GM12878 (cell line): ENCODE results near the gene PCDHGB2. TPM values are rescaled to one million over a fixed set of nuclear protein-coding genes. Genes with fewer than 3 reads are reported as not detected.

Source experiments
- ATAC-seq: fragments of 200-7000 bp; cut with Tn5 transposase; 3 replicates; pipeline ENCODE4 v1.9.1; 2020; ENCODE audit warnings: mild to moderate bottlenecking, moderate library complexity
- BruUV-seq: library from RNA; stranded (reverse); fragments of 400-500 nt; replicated peaks from 2 replicates; lab custom pipeline; 2021; lab: Mats Ljungman, UMichigan
- CTCF ChIA-PET: fragments of 300-600 bp; sonication (Branson Sonifier 250); formaldehyde crosslinking; extraction: SDS; loops from one replicate; lab custom pipeline; 2021; ENCODE audit warnings: inconsistent platforms; lab: Yijun Ruan, JAX
- POLR2A ChIA-PET: fragments of 350-600 bp; formaldehyde crosslinking; extraction: SDS; loops from one replicate; lab custom pipeline; 2021; ENCODE audit warnings: inconsistent platforms; lab: Charles Lee
- RAD21 ChIA-PET: fragments of 300-600 bp; sonication (Branson Sonifier 250); formaldehyde crosslinking; loops from one replicate; lab custom pipeline; 2023; ENCODE audit warnings: antibody characterized with exemption; ENCODE audit not compliant: unreplicated experiment; lab: Charles Lee
- SMC1A ChIA-PET: fragments of 300-600 bp; sonication (Branson Sonifier 250); formaldehyde crosslinking; loops from one replicate; lab custom pipeline; 2023; ENCODE audit not compliant: unreplicated experiment, uncharacterized antibody; lab: Charles Lee
- DNase-seq: peaks from one replicate; pipeline ENCODE4 v3.0.0-alpha.2; 2011; ENCODE audit warnings: low read depth, low spot score
- FAIRE-seq: peaks from 3 replicates; lab custom pipeline; 2011; peaks lifted over from hg19 to GRCh38; lab: Jason Lieb, UNC
- H2AFZ ChIP-seq: 2 replicates; pipeline ENCODE4 v1.6.0; 2011; ENCODE audit warnings: low read depth, low read length, control low read depth; ENCODE audit not compliant: control insufficient read depth
- H3K27ac ChIP-seq: 2 replicates; pipeline ENCODE4 v1.5.1; 2011; ENCODE audit warnings: control low read depth; ENCODE audit not compliant: control insufficient read depth, insufficient read depth
- H3K27me3 ChIP-seq, 2 experiments: replicated peaks in 1 of 2; 2 replicates each; pipeline versions ENCODE4 v1.6.0 to v1.6.1; 2011; ENCODE audit warnings: low read length in 1 of 2; ENCODE audit not compliant: control insufficient read depth in 2 of 2, insufficient read depth in 2 of 2
- H3K36me3 ChIP-seq, 2 experiments: 2 replicates each; pipeline ENCODE4 v1.5.1; 2011; ENCODE audit warnings: low read length in 1 of 2; ENCODE audit not compliant: control insufficient read depth in 2 of 2, insufficient read depth in 2 of 2
- H3K4me1 ChIP-seq: 2 replicates; pipeline ENCODE4 v1.6.1; 2011; ENCODE audit warnings: mild to moderate bottlenecking, low read length, moderate library complexity, mixed read lengths; ENCODE audit not compliant: control insufficient read depth, insufficient read depth
- H3K4me2 ChIP-seq: 2 replicates; pipeline ENCODE4 v1.6.0; 2011; ENCODE audit warnings: control low read depth; ENCODE audit not compliant: control insufficient read depth, insufficient read depth
- H3K4me3 ChIP-seq: fragments of 200-600 bp; sonication (generic); 2 replicates; pipeline ENCODE4 v1.5.1; 2016
- H3K79me2 ChIP-seq: 2 replicates; pipeline ENCODE4 v1.6.0; 2011; ENCODE audit warnings: low read length; ENCODE audit not compliant: control insufficient read depth, insufficient read depth
- H3K9ac ChIP-seq: 2 replicates; pipeline ENCODE4 v1.8.0; 2011; ENCODE audit warnings: low read length, control low read depth, mixed read lengths; ENCODE audit not compliant: control insufficient read depth, insufficient read depth
- H3K9me3 ChIP-seq: replicated peaks from 3 replicates; pipeline ENCODE4 v1.5.1; 2011; ENCODE audit warnings: mild to moderate bottlenecking, low read length; ENCODE audit not compliant: control insufficient read depth, insufficient read depth
- H4K20me1 ChIP-seq: 2 replicates; pipeline ENCODE4 v1.6.0; 2011; ENCODE audit not compliant: control insufficient read depth, insufficient read depth
- BMI1 ChIP-seq: fragments of 450-650 bp; IDR thresholded peaks from 2 replicates; pipeline ENCODE4 v1.6.1; 2016; ENCODE audit warnings: mild to moderate bottlenecking, moderate library complexity, borderline replicate concordance
- EP300 ChIP-seq, 2 experiments: fragments of 150-350 bp in 1 of 2; IDR thresholded peaks; 2 replicates each; pipeline ENCODE4 v1.6.1; 2011 to 2012; ENCODE audit warnings: low read depth in 2 of 2, low read length in 2 of 2, borderline replicate concordance in 1 of 2, improper control_type of control experiment in 1 of 2, inconsistent platforms in 1 of 2; ENCODE audit not compliant: control insufficient read depth in 1 of 2
- GATAD2B ChIP-seq: fragments of 450-650 bp; conservative IDR thresholded peaks from 2 replicates; pipeline ENCODE4 v1.6.1; 2017; ENCODE audit warnings: low read depth, mild to moderate bottlenecking, moderate library complexity
- LARP7 ChIP-seq: fragments of 450-650 bp; IDR thresholded peaks from 2 replicates; pipeline ENCODE4 v1.6.1; 2017; ENCODE audit warnings: mild to moderate bottlenecking
- POLR2A ChIP-seq: IDR thresholded peaks from 2 replicates; pipeline ENCODE4 v1.6.1; 2011; ENCODE audit warnings: low read depth, mild to moderate bottlenecking, low read length
- SMAD5 ChIP-seq: IDR thresholded peaks from 2 replicates; pipeline ENCODE4 v1.6.1; 2016; ENCODE audit warnings: antibody characterized with exemption, low read depth
- WGBS: methylation state at CpG from one replicate; pipeline ENCODE4 v1.1.6; 2016; ENCODE audit warnings: low lambda C conversion rate; ENCODE audit not compliant: insufficient replicate concordance, insufficient coverage; ENCODE audit errors: missing lambda C conversion rate; 5-methylcytosine and 5-hydroxymethylcytosine counted together
- in situ Hi-C: fragments of 300-500 bp; cut with MboI; formaldehyde crosslinking; loops from 9 replicates; pipeline ENCODE4 v1.14.3; 2018; ENCODE audit warnings: mixed read lengths
- intact Hi-C: fragments of 100-400 bp; cut with micrococcal nuclease; formaldehyde crosslinking; loops from one replicate; pipeline ENCODE4 v1.14.2; 2022; ENCODE audit not compliant: unreplicated experiment
- polyA plus RNA-seq, 11 experiments: library from polyadenylated mRNA; depleted of rRNA in 4 of 11; unstranded in 6 of 11; stranded (reverse) in 5 of 11; fragments of >200 nt; fragmentation: Nextera tagmentation in 4 of 11; fragmentation: Illumina TruSeq in 1 of 11; extraction: Ambion mirVana in 4 of 11; extraction: Trizol in 1 of 11; gene quantifications; 1 replicate in 1 of 11; 2 replicates in 10 of 11; pipeline versions ENCODE4 v1.2.1 to v1.2.3, GENCODE V29; 2011 to 2016; ENCODE audit warnings: inconsistent platforms in 2 of 11, missing spikeins in 2 of 11, low read depth in 1 of 11
- total RNA-seq, 4 experiments: library from RNA; depleted of rRNA in 3 of 4; stranded (reverse); fragments of >200 nt in 3 of 4; fragmentation: Illumina TruSeq in 1 of 4; extraction: Trizol in 1 of 4; gene quantifications; 2 replicates each; pipeline versions ENCODE4 v1.2.1 to v1.2.3, GENCODE V29; 2013 to 2021
- TF ChIP-seq, protein P1 (sequence below): fragments of 450-650 bp; IDR thresholded peaks from 2 replicates; pipeline ENCODE4 v1.6.1; 2016; ENCODE audit warnings: mild to moderate bottlenecking, moderate library complexity, borderline replicate concordance

The PCDHGB2 gene
- total and polyA plus RNA-seq, 10 of the 15 experiments (the other 5 are each of a cell fraction or from before 2014, with no cell fraction given) = 0.06 to 0.38 (median 0.19) TPM; not detected in 2

GRCh38 chr5:141319699-141320098 is 40.1 kb upstream of the PCDHGB2 start:
- POLR2A ChIA-PET = interaction anchor here (1.2 to 1.6 kb wide), 2 partner anchors 15 to 51 kb away, joined by 6 to 7 read pairs; partner anchors contain the start of gene PCDHGB3

More at GRCh38 chr5:141319699-141320098, 40.1 kb upstream of the PCDHGB2 start:
- DNase-seq (no peak), FAIRE-seq (no peak), ATAC-seq (no peak)
- intact Hi-C loops (loop anchor here (2.0 kb wide), 2 partner anchors 93 to 245 kb away; partner anchors contain the start of gene PCDHGA10), in situ Hi-C loops (loop anchor here (10.0 kb wide), 1 partner anchor 245 kb away; no protein-coding TSS in a partner anchor)
- TF ChIP-seq, protein P1, sequence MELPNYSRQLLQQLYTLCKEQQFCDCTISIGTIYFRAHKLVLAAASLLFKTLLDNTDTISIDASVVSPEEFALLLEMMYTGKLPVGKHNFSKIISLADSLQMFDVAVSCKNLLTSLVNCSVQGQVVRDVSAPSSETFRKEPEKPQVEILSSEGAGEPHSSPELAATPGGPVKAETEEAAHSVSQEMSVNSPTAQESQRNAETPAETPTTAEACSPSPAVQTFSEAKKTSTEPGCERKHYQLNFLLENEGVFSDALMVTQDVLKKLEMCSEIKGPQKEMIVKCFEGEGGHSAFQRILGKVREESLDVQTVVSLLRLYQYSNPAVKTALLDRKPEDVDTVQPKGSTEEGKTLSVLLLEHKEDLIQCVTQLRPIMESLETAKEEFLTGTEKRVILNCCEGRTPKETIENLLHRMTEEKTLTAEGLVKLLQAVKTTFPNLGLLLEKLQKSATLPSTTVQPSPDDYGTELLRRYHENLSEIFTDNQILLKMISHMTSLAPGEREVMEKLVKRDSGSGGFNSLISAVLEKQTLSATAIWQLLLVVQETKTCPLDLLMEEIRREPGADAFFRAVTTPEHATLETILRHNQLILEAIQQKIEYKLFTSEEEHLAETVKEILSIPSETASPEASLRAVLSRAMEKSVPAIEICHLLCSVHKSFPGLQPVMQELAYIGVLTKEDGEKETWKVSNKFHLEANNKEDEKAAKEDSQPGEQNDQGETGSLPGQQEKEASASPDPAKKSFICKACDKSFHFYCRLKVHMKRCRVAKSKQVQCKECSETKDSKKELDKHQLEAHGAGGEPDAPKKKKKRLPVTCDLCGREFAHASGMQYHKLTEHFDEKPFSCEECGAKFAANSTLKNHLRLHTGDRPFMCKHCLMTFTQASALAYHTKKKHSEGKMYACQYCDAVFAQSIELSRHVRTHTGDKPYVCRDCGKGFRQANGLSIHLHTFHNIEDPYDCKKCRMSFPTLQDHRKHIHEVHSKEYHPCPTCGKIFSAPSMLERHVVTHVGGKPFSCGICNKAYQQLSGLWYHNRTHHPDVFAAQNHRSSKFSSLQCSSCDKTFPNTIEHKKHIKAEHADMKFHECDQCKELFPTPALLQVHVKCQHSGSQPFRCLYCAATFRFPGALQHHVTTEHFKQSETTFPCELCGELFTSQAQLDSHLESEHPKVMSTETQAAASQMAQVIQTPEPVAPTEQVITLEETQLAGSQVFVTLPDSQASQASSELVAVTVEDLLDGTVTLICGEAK = no peak
- TF ChIP-seq SMAD5 = 0 out of 2 replicates have a peak, but pooled peaks have one; percentile 30
- TF ChIP-seq GATAD2B = no peak
- no peak for TF ChIP-seq EP300 (IDR thresholded peaks at IDR 0.05; ENCODE audit: borderline replicate concordance in 1 of 2, control insufficient read depth in 1 of 2, low read depth in 2 of 2, low read length in 2 of 2)
- peak; percentile 54; the same call in 1 of the 2 replicates for TF ChIP-seq POLR2A
- no peak for TF ChIP-seq LARP7
- no peak for TF ChIP-seq BMI1
- Histone ChIP-seq H3K9me3 (peaks cover 29% of the 10 kb centered on the region), H4K20me1 (no peaks in the 10 kb centered on the region), H3K9ac (no peak overlapping the region), H3K4me3 (peak overlapping the region; percentile 81), H3K27ac (no peak overlapping the region), H3K27me3 (no peaks in the 10 kb centered on the region), H3K36me3 (0 out of 4 replicates have a peak, but pooled peaks cover 0 to 4% of the 10 kb centered on the region in 2 experiments), H3K4me2 (peak overlapping the region; percentile 68; the same call in 1 of the 2 replicates), H3K4me1 (no peaks in the 10 kb centered on the region), H2AFZ (no peak overlapping the region), H3K79me2 (peaks cover 23% of the 10 kb centered on the region)
- ChIA-PET SMC1A (interaction anchor here (0.9 to 1.8 kb wide), 6 partner anchors 9 to 209 kb away, joined by 3 to 12 read pairs (median 4); partner anchors contain the start of gene PCDHGA11), RAD21 (interaction anchor here (1.0 to 2.7 kb wide), 4 partner anchors 50 to 244 kb away, joined by 3 to 17 read pairs (median 9); partner anchors contain the start of genes PCDHGB3 and PCDHGB7), CTCF (interaction anchor here (0.7 to 3.1 kb wide), 28 partner anchors 11 to 273 kb away, joined by 3 to 21 read pairs (median 5); partner anchors contain the start of genes PCDHB13, PCDHGA1, PCDHGA10 and PCDHGA11)
- WGBS = 61% methylated on average over 5 of the region's 5 CpGs
- BruUV-seq = no TSS peak
